ENCODE measurements around the gene CSF3. TPM values are rescaled to one million over a fixed set of nuclear protein-coding genes. Genes with fewer than 3 reads are reported as not detected.

The CSF3 gene
- total RNA-seq, 1 experiment from 2014 or later: 0.38 TPM

DNA sequence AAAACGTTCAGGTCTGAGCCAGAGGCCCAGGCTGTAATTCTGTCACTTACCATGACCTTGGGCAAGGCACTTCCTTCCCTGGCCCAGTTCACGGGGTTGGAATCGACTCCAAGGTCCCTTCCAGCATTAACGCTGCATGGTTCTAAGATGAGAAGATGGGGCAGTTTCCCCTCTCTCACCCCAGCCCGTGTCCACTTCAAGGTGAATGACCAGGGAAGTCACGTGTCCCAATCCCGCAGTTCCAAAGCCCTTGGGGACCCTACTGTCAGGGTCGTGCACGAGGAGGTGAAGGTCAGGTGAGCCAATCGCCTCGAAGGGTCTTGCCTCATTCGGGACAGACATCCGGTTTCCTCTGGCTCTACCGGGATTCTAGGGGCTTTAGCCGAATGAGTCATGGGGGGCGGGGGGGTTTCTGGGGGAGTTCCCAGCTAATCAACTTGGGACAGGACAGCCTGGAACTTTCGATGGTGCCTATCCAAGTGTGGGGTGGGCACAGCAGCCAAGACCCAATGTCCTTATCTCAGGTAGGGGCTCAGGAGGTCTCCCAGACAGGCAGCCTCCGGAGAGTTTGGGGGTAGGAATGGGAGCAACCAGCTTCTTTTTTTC is 762 bp upstream of the CSF3 start:
- BruUV-seq (replicated peaks): no TSS peak
- no peak overlapping the region for H3K4me3 Mint-ChIP-seq (ENCODE audit: low read depth, unreplicated experiment)
- no peaks in the 10 kb centered on the region for H3K9me3 Mint-ChIP-seq (ENCODE audit: low read depth, unreplicated experiment)
- no peak overlapping the region for H3K27ac Mint-ChIP-seq (ENCODE audit: unreplicated experiment)
- TF ChIP-seq, protein P1, sequence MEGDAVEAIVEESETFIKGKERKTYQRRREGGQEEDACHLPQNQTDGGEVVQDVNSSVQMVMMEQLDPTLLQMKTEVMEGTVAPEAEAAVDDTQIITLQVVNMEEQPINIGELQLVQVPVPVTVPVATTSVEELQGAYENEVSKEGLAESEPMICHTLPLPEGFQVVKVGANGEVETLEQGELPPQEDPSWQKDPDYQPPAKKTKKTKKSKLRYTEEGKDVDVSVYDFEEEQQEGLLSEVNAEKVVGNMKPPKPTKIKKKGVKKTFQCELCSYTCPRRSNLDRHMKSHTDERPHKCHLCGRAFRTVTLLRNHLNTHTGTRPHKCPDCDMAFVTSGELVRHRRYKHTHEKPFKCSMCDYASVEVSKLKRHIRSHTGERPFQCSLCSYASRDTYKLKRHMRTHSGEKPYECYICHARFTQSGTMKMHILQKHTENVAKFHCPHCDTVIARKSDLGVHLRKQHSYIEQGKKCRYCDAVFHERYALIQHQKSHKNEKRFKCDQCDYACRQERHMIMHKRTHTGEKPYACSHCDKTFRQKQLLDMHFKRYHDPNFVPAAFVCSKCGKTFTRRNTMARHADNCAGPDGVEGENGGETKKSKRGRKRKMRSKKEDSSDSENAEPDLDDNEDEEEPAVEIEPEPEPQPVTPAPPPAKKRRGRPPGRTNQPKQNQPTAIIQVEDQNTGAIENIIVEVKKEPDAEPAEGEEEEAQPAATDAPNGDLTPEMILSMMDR (IDR thresholded peaks at IDR 0.05; ENCODE audit: unreplicated experiment): no peak
- peaks cover 18% of the 10 kb centered on the region for H3K36me3 Mint-ChIP-seq (ENCODE audit: insufficient read depth, unreplicated experiment)
- H3K4me1 Mint-ChIP-seq (ENCODE audit: low read depth, unreplicated experiment): peaks cover 10% of the 10 kb centered on the region
- CTCF ChIA-PET: interaction anchor here (0.6 to 76.9 kb wide), 26 partner anchors 17 to 894 kb away, joined by 3 to 6506 read pairs (median 15); partner anchors contain the start of genes CASC3, GSDMA, GSDMB and LRRC3C
- DNase-seq: peak; percentile 63
- peaks cover 66% of the 10 kb centered on the region for H3K27me3 Mint-ChIP-seq (ENCODE audit: unreplicated experiment)
- intact Hi-C loops (cut with micrococcal nuclease; ENCODE audit: unreplicated experiment): loop anchor here (1.0 to 2.0 kb wide), 7 partner anchors 9 to 274 kb away; no protein-coding TSS in a partner anchor

DNA sequence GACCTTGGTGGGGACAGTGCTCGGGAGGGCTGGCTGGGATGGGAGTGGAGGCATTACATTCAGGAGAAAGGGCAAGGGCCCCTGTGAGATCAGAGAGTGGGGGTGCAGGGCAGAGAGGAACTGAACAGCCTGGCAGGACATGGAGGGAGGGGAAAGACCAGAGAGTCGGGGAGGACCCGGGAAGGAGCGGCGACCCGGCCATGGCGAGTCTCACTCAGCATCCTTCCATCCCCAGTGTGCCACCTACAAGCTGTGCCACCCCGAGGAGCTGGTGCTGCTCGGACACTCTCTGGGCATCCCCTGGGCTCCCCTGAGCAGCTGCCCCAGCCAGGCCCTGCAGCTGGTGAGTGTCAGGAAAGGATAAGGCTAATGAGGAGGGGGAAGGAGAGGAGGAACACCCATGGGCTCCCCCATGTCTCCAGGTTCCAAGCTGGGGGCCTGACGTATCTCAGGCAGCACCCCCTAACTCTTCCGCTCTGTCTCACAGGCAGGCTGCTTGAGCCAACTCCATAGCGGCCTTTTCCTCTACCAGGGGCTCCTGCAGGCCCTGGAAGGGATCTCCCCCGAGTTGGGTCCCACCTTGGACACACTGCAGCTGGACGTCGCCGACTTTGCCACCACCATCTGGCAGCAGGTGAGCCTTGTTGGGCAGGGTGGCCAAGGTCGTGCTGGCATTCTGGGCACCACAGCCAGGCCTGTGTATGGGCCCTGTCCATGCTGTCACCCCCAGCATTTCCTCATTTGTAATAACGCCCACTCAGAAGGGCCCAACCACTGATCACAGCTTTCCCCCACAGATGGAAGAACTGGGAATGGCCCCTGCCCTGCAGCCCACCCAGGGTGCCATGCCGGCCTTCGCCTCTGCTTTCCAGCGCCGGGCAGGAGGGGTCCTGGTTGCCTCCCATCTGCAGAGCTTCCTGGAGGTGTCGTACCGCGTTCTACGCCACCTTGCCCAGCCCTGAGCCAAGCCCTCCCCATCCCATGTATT is 1.1 kb downstream of the CSF3 start:
- BruUV-seq (replicated peaks): TSS peak; percentile 16
- peaks cover 31% of the 10 kb centered on the region for H3K36me3 Mint-ChIP-seq (ENCODE audit: insufficient read depth, unreplicated experiment)
- peaks cover 16% of the 10 kb centered on the region for H3K4me1 Mint-ChIP-seq (ENCODE audit: low read depth, unreplicated experiment)
- DNase-seq: no peak
- TF ChIP-seq, protein P1 (IDR thresholded peaks at IDR 0.05; ENCODE audit: unreplicated experiment): no peak
- H3K27me3 Mint-ChIP-seq (ENCODE audit: unreplicated experiment): peaks cover 72% of the 10 kb centered on the region
- H3K9me3 Mint-ChIP-seq (ENCODE audit: low read depth, unreplicated experiment): no peaks in the 10 kb centered on the region
- intact Hi-C loops (cut with micrococcal nuclease; ENCODE audit: unreplicated experiment): loop anchor here (1.0 to 2.0 kb wide), 2 partner anchors 71 to 519 kb away; no protein-coding TSS in a partner anchor
- H3K4me3 Mint-ChIP-seq (ENCODE audit: low read depth, unreplicated experiment): no peak overlapping the region
- CTCF ChIA-PET: interaction anchor here (0.6 to 76.9 kb wide), 34 partner anchors 15 to 544 kb away, joined by 3 to 6506 read pairs (median 6); partner anchors contain the start of genes CASC3, GSDMA, GSDMB and LRRC3C
- H3K27ac Mint-ChIP-seq (ENCODE audit: unreplicated experiment): no peak overlapping the region

- peaks cover 59% of the 10 kb centered on the region for H3K27me3 Mint-ChIP-seq (ENCODE audit: unreplicated experiment)
- peaks cover 40% of the 10 kb centered on the region for H3K36me3 Mint-ChIP-seq (ENCODE audit: insufficient read depth, unreplicated experiment)
- TF ChIP-seq, protein P1 (IDR thresholded peaks at IDR 0.05; ENCODE audit: unreplicated experiment): no peak
- DNase-seq: no peak
- H3K4me3 Mint-ChIP-seq (ENCODE audit: low read depth, unreplicated experiment): no peak overlapping the region
- peaks cover 24% of the 10 kb centered on the region for H3K4me1 Mint-ChIP-seq (ENCODE audit: low read depth, unreplicated experiment)
- intact Hi-C loops (cut with micrococcal nuclease; ENCODE audit: unreplicated experiment): no loop called here
- no peaks in the 10 kb centered on the region for H3K9me3 Mint-ChIP-seq (ENCODE audit: low read depth, unreplicated experiment)
- H3K27ac Mint-ChIP-seq (ENCODE audit: unreplicated experiment): no peak overlapping the region
- BruUV-seq (replicated peaks): no TSS peak
- CTCF ChIA-PET: interaction anchor here (0.6 to 76.9 kb wide), 27 partner anchors 14 to 542 kb away, joined by 3 to 6506 read pairs (median 6); partner anchors contain the start of genes GSDMA, GSDMB, LRRC3C and MED24
These were observed 2.3 kb downstream of the CSF3 start for GRCh38 chr17:40017422-40018080.

All from Calu3 (cell line).